WTC11 (cell line): Measurements from ENCODE around the gene PTPRF. TPM values are rescaled to one million over a fixed set of nuclear protein-coding genes. Genes with fewer than 3 reads are reported as not detected.
A peak's percentile ranks its signal among the peaks of the same experiment; 100 is the strongest.

Experiments used
- ATAC-seq: fragments of 200-7000 bp; cut with Tn5 transposase; 2 replicates; pipeline ENCODE4 v1.10.0; 2021; ENCODE audit warnings: mild to moderate bottlenecking, moderate library complexity
- CTCF ChIA-PET: fragments of 300-600 bp; sonication (Branson Sonifier 250); formaldehyde crosslinking; loops from one replicate; lab custom pipeline; 2021; ENCODE audit warnings: antibody characterized with exemption; lab: Charles Lee
- POLR2A ChIA-PET: fragments of 350-600 bp; sonication (Branson Sonifier 250); formaldehyde crosslinking; loops from one replicate; lab custom pipeline; 2021; ENCODE audit warnings: antibody characterized with exemption; lab: Charles Lee
- DNase-seq: peaks from one replicate; pipeline ENCODE4 v3.0.0; 2021; ENCODE audit warnings: low spot score
- H3K27ac Mint-ChIP-seq: 2 replicates; pipeline ENCODE4 v1.8.0; 2021; ENCODE audit warnings: mixed read lengths
- H3K27me3 Mint-ChIP-seq: 2 replicates; pipeline ENCODE4 v1.8.0; 2021; ENCODE audit warnings: low read depth, mild to moderate bottlenecking, moderate library complexity, mixed read lengths
- H3K36me3 Mint-ChIP-seq: 2 replicates; pipeline ENCODE4 v1.8.0; 2021; ENCODE audit warnings: mixed read lengths
- H3K4me1 Mint-ChIP-seq: 2 replicates; pipeline ENCODE4 v1.8.0; 2022; ENCODE audit warnings: mixed read lengths
- H3K4me3 Mint-ChIP-seq: 2 replicates; pipeline ENCODE4 v1.8.0; 2021; ENCODE audit warnings: mild to moderate bottlenecking, moderate library complexity, mixed read lengths
- H3K9me3 Mint-ChIP-seq: 2 replicates; pipeline ENCODE4 v1.8.0; 2021; ENCODE audit warnings: mixed read lengths
- ARID4B ChIP-seq: sonication (generic); formaldehyde crosslinking; IDR thresholded peaks from 2 replicates; pipeline ENCODE4 v1.8.0; 2023; ENCODE audit warnings: missing genetic modification reagents, mild to moderate bottlenecking, borderline replicate concordance
- ATF1 ChIP-seq: sonication (generic); formaldehyde crosslinking; IDR thresholded peaks from 2 replicates; pipeline ENCODE4 v1.8.1; 2023; ENCODE audit warnings: mild to moderate bottlenecking, moderate library complexity, missing genetic modification reagents
- ATF3 ChIP-seq: sonication (generic); formaldehyde crosslinking; conservative IDR thresholded peaks from 2 replicates; pipeline ENCODE4 v1.8.1; 2022; ENCODE audit warnings: mild to moderate bottlenecking, missing genetic modification reagents
- CREM ChIP-seq: sonication (generic); formaldehyde crosslinking; IDR thresholded peaks from 2 replicates; pipeline ENCODE4 v1.8.1; 2022; ENCODE audit warnings: mild to moderate bottlenecking, missing genetic modification reagents, moderate library complexity
- CTCF ChIP-seq: fragments of 200-600 bp; IDR thresholded peaks from 2 replicates; pipeline ENCODE4 v1.8.0; 2022; ENCODE audit warnings: antibody characterized with exemption
- EMX1 ChIP-seq: fragments of 250-450 bp; sonication (Bioruptor Pico); IDR thresholded peaks from 2 replicates; pipeline ENCODE4 v1.8.0; 2021; ENCODE audit warnings: mild to moderate bottlenecking
- ERG ChIP-seq: fragments of 250-450 bp; sonication (Bioruptor Pico); IDR thresholded peaks from 2 replicates; pipeline ENCODE4 v1.8.0; 2021; ENCODE audit warnings: mild to moderate bottlenecking
- IRF1 ChIP-seq: sonication (generic); formaldehyde crosslinking; IDR thresholded peaks from 2 replicates; pipeline ENCODE4 v1.8.0; 2023; ENCODE audit warnings: missing genetic modification reagents
- IRF2 ChIP-seq: sonication (generic); formaldehyde crosslinking; IDR thresholded peaks from 2 replicates; pipeline ENCODE4 v1.8.0; 2022; ENCODE audit warnings: low read depth, missing genetic modification reagents, borderline replicate concordance
- MYBL2 ChIP-seq: sonication (generic); formaldehyde crosslinking; IDR thresholded peaks from 2 replicates; pipeline ENCODE4 v1.8.1; 2023; ENCODE audit warnings: mild to moderate bottlenecking, moderate library complexity, missing genetic modification reagents
- NFYB ChIP-seq: sonication (generic); formaldehyde crosslinking; conservative IDR thresholded peaks from 2 replicates; pipeline ENCODE4 v1.8.0; 2022; ENCODE audit warnings: low read depth, missing genetic modification reagents
- NR2C2 ChIP-seq: sonication (generic); formaldehyde crosslinking; IDR thresholded peaks from 2 replicates; pipeline ENCODE4 v1.8.0; 2022; ENCODE audit warnings: mild to moderate bottlenecking, missing genetic modification reagents
- NR3C1 ChIP-seq: sonication (generic); formaldehyde crosslinking; conservative IDR thresholded peaks from 2 replicates; pipeline ENCODE4 v1.8.1; 2023; ENCODE audit warnings: low read depth, mild to moderate bottlenecking, missing genetic modification reagents
- PREB ChIP-seq: sonication (generic); formaldehyde crosslinking; IDR thresholded peaks from 2 replicates; pipeline ENCODE4 v1.8.1; 2022; ENCODE audit warnings: mild to moderate bottlenecking, missing genetic modification reagents, moderate library complexity, borderline replicate concordance
- RELA ChIP-seq: sonication (generic); formaldehyde crosslinking; IDR thresholded peaks from 2 replicates; pipeline ENCODE4 v1.8.1; 2022; ENCODE audit warnings: missing genetic modification reagents, mild to moderate bottlenecking, borderline replicate concordance
- TEAD1 ChIP-seq: sonication (generic); formaldehyde crosslinking; IDR thresholded peaks from 2 replicates; pipeline ENCODE4 v1.8.0; 2022; ENCODE audit warnings: mild to moderate bottlenecking, missing genetic modification reagents
- TEAD4 ChIP-seq: sonication (generic); formaldehyde crosslinking; IDR thresholded peaks from 2 replicates; pipeline ENCODE4 v1.8.0; 2022; ENCODE audit warnings: mild to moderate bottlenecking, missing genetic modification reagents
- ZBTB43 ChIP-seq: sonication (generic); formaldehyde crosslinking; IDR thresholded peaks from 2 replicates; pipeline ENCODE4 v1.8.1; 2023; ENCODE audit warnings: mild to moderate bottlenecking, missing genetic modification reagents
- ZMAT4 ChIP-seq: fragments of 250-450 bp; sonication (Bioruptor Pico); IDR thresholded peaks from 2 replicates; pipeline ENCODE4 v1.9.0; 2021; ENCODE audit warnings: mild to moderate bottlenecking
- ZNF219 ChIP-seq: sonication (generic); formaldehyde crosslinking; IDR thresholded peaks from 2 replicates; pipeline ENCODE4 v1.8.0; 2023; ENCODE audit warnings: missing genetic modification reagents, mild to moderate bottlenecking, borderline replicate concordance
- ZNF396 ChIP-seq: fragments of 250-450 bp; sonication (Bioruptor Pico); IDR thresholded peaks from 2 replicates; pipeline ENCODE4 v1.8.0; 2021; ENCODE audit warnings: mild to moderate bottlenecking, moderate library complexity, borderline replicate concordance
- ZNF416 ChIP-seq: fragments of 250-450 bp; sonication (Bioruptor Pico); IDR thresholded peaks from 2 replicates; pipeline ENCODE4 v1.9.0; 2021; ENCODE audit warnings: mild to moderate bottlenecking, inconsistent platforms
- ZNF423 ChIP-seq: fragments of 250-450 bp; sonication (Bioruptor Pico); IDR thresholded peaks from 2 replicates; pipeline ENCODE4 v2.1.2; 2022; ENCODE audit warnings: mild to moderate bottlenecking, moderate library complexity
- ZSCAN18 ChIP-seq: fragments of 250-450 bp; sonication (Bioruptor Pico); IDR thresholded peaks from 2 replicates; pipeline ENCODE4 v2.1.2; 2022; ENCODE audit warnings: mild to moderate bottlenecking, moderate library complexity
- total RNA-seq: library from RNA; stranded (reverse); gene quantifications from 3 replicates; pipeline ENCODE4 v1.2.3, GENCODE V29; 2021

Gene PTPRF
- total RNA-seq, 1 experiment from 2014 or later, result 248 TPM

GRCh38 chr1:43602990-43603389 lies 72.3 kb downstream of the PTPRF start (continued):
- TF ChIP-seq CREM (CRISPR knock-in tag), result no peak
- TF ChIP-seq TEAD4 (CRISPR knock-in tag), result no peak
- TF ChIP-seq ARID4B (CRISPR knock-in tag), result no peak
- no peak for TF ChIP-seq IRF2 (CRISPR knock-in tag)
- TF ChIP-seq ZNF423 (CRISPR knock-in tag), result no peak
- no peak for TF ChIP-seq ZNF219

GRCh38 chr1:43604192-43604591 lies 73.5 kb downstream of the PTPRF start:
- Mint-ChIP-seq H3K4me3 (no peak overlapping the region), H3K36me3 (peaks cover 43% of the 10 kb centered on the region), H3K27ac (peak overlapping the region; percentile 12; the same call in 1 of the 2 replicates), H3K27me3 (no peaks in the 10 kb centered on the region), H3K4me1 (no peaks in the 10 kb centered on the region), H3K9me3 (no peaks in the 10 kb centered on the region)
- TF ChIP-seq NFYB, result no peak
- no peak for TF ChIP-seq IRF1
- TF ChIP-seq ZNF396 (CRISPR knock-in tag), result no peak
- TF ChIP-seq TEAD1 (CRISPR knock-in tag), result no peak
- TF ChIP-seq EMX1, result no peak
- TF ChIP-seq RELA (CRISPR knock-in tag), result no peak
- TF ChIP-seq ATF3 (CRISPR knock-in tag), result no peak
- TF ChIP-seq ERG, result no peak
- TF ChIP-seq ZNF416 (CRISPR knock-in tag), result no peak
- no peak for TF ChIP-seq ZBTB43
- no peak for TF ChIP-seq CTCF
- TF ChIP-seq MYBL2 (CRISPR knock-in tag), result no peak
- no peak for TF ChIP-seq PREB (CRISPR knock-in tag)
- no peak for TF ChIP-seq NR3C1
- TF ChIP-seq ZMAT4 (CRISPR knock-in tag), result no peak
- TF ChIP-seq NR2C2, result no peak
- no peak for TF ChIP-seq ZSCAN18
- no peak for TF ChIP-seq ATF1
- CTCF ChIA-PET, result no interaction called here
- DNase-seq (no peak), ATAC-seq (no peak)
- POLR2A ChIA-PET, result no interaction called here
